ENCODE results near the gene TMEM255B. TPM values are rescaled to one million over a fixed set of nuclear protein-coding genes. Genes with fewer than 3 reads are reported as not detected.

The TMEM255B gene
- polyA plus RNA-seq, 1 donor (not counting 4 experiments of a cell fraction or from before 2014, with no cell fraction given) = 7.6 TPM

DNA sequence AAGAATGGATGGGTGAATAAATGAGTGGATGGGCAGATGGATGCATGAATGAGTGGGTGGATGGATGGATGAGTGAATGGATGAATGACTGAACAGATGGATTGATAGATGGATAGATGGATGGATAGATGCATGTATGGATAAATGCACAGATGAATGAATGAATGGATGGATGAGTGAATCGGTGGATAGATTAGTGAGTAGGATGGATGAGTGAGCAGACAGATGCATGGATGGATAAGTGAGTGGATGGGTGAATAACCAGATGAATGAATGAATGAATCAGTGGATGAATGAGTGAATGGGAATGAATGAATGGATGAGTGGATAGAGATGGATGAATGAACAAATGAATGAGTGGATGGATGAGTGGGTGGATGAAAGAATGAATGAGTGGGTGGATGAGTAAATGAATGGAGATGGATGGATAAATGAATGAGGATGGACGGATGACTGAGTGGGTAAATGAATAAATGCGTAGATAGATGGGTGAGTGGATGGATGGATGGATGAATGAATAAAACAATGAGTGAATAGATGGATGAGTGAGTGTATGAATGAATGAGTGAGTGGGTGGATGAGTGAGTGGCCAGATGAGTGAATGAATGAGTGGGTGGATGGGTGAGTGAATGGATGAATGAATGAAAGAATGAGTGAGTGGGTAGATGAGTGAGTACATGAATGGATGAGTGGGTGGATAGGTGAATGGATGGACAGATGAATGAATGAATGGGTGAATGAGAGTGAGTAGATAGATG lies 91.9 kb downstream of the TMEM255B start:
- H3K9ac ChIP-seq (ENCODE audit: control insufficient read depth, extremely low read depth, insufficient read depth, low read length) = no peak overlapping the region
- DNase-seq (ENCODE audit: low read depth, low spot score) (no peak), FAIRE-seq (no peak)
- peaks cover 45% of the 10 kb centered on the region for H3K4me1 ChIP-seq (ENCODE audit: control insufficient read depth, extremely low read depth, insufficient read depth, low read length)
- dilution Hi-C loops (cut with MboI; ENCODE audit: extremely low pct_ligation_motif_present, low sequenced_read_pairs) = no loop called here
- peaks cover 95% of the 10 kb centered on the region for H3K79me2 ChIP-seq (ENCODE audit: control insufficient read depth, insufficient read depth, low read length)
- H2AFZ ChIP-seq (ENCODE audit: control insufficient read depth, low read length) = no peak overlapping the region
- H3K36me3 ChIP-seq (ENCODE audit: control insufficient read depth in 2 of 2, extremely low read depth in 1 of 2, insufficient read depth in 2 of 2, low read length in 2 of 2) = peaks cover 39 to 46% of the 10 kb centered on the region in 2 experiments
- no peak overlapping the region for H3K4me2 ChIP-seq (ENCODE audit: control insufficient read depth, extremely low read depth, insufficient read depth, low read depth, low read length)
- no peaks in the 10 kb centered on the region for H3K27me3 ChIP-seq (ENCODE audit: control insufficient read depth, extremely low read depth, insufficient read depth, low read length)
- H3K9me1 ChIP-seq (ENCODE audit: control insufficient read depth, extremely low read depth, insufficient read depth, low read length) = peaks cover 10% of the 10 kb centered on the region
- H3K27ac ChIP-seq (ENCODE audit: control insufficient read depth, insufficient read depth, low read length) = no peak overlapping the region
- TF ChIP-seq, protein P1, sequence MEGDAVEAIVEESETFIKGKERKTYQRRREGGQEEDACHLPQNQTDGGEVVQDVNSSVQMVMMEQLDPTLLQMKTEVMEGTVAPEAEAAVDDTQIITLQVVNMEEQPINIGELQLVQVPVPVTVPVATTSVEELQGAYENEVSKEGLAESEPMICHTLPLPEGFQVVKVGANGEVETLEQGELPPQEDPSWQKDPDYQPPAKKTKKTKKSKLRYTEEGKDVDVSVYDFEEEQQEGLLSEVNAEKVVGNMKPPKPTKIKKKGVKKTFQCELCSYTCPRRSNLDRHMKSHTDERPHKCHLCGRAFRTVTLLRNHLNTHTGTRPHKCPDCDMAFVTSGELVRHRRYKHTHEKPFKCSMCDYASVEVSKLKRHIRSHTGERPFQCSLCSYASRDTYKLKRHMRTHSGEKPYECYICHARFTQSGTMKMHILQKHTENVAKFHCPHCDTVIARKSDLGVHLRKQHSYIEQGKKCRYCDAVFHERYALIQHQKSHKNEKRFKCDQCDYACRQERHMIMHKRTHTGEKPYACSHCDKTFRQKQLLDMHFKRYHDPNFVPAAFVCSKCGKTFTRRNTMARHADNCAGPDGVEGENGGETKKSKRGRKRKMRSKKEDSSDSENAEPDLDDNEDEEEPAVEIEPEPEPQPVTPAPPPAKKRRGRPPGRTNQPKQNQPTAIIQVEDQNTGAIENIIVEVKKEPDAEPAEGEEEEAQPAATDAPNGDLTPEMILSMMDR (optimal IDR thresholded peaks at IDR 0.05 in 1 of 3, IDR thresholded peaks at IDR 0.05 in 1 of 3, conservative IDR thresholded peaks at IDR 0.05 in 1 of 3; ENCODE audit: extremely low read depth in 1 of 3, insufficient read depth in 2 of 3, low read length in 3 of 3) = no peak
- no peak for TF ChIP-seq EZH2 (IDR thresholded peaks at IDR 0.05; ENCODE audit: low read length)
- no peak overlapping the region for H3K4me3 ChIP-seq (ENCODE audit: control insufficient read depth in 2 of 3, extremely low read depth in 1 of 3, insufficient read depth in 2 of 3, low read depth in 1 of 3, low read length in 3 of 3)
- no peaks in the 10 kb centered on the region for H3K9me3 ChIP-seq (ENCODE audit: control insufficient read depth, low read depth, low read length)
- H4K20me1 ChIP-seq (ENCODE audit: control insufficient read depth, extremely low read depth, insufficient read depth, low read length) = peaks cover 72% of the 10 kb centered on the region

DNA sequence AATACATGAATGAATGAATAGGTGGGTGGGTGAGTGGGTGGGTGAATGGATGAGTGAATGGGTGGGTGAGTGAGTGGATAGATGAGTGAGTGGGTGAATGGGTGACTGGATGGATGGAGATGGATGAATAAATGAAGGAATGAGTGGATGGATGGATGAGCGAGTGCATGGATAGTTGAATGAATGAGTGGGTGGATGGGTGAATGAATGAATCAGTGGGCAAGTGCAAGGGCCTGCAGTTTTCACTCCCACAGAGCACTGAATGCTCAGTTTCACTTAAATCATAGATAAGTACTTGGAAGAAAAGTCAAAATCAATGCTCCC lies 92.4 kb downstream of the TMEM255B start:
- Histone ChIP-seq H3K27me3 (ENCODE audit: control insufficient read depth, extremely low read depth, insufficient read depth, low read length) (no peaks in the 10 kb centered on the region), H3K4me3 (ENCODE audit: control insufficient read depth in 2 of 3, extremely low read depth in 1 of 3, insufficient read depth in 2 of 3, low read depth in 1 of 3, low read length in 3 of 3) (no peak overlapping the region), H2AFZ (ENCODE audit: control insufficient read depth, low read length) (no peak overlapping the region), H3K9me1 (ENCODE audit: control insufficient read depth, extremely low read depth, insufficient read depth, low read length) (peaks cover 12% of the 10 kb centered on the region), H3K79me2 (ENCODE audit: control insufficient read depth, insufficient read depth, low read length) (peaks cover 95% of the 10 kb centered on the region), H3K9me3 (ENCODE audit: control insufficient read depth, low read depth, low read length) (no peaks in the 10 kb centered on the region), H3K4me2 (ENCODE audit: control insufficient read depth, extremely low read depth, insufficient read depth, low read depth, low read length) (no peak overlapping the region), H3K36me3 (ENCODE audit: control insufficient read depth in 2 of 2, extremely low read depth in 1 of 2, insufficient read depth in 2 of 2, low read length in 2 of 2) (peaks cover 36 to 46% of the 10 kb centered on the region in 2 experiments), H3K4me1 (ENCODE audit: control insufficient read depth, extremely low read depth, insufficient read depth, low read length) (peaks cover 48% of the 10 kb centered on the region), H3K9ac (ENCODE audit: control insufficient read depth, extremely low read depth, insufficient read depth, low read length) (no peak overlapping the region), H4K20me1 (ENCODE audit: control insufficient read depth, extremely low read depth, insufficient read depth, low read length) (peaks cover 72% of the 10 kb centered on the region), H3K27ac (ENCODE audit: control insufficient read depth, insufficient read depth, low read length) (no peak overlapping the region)
- no peak for TF ChIP-seq EZH2 (IDR thresholded peaks at IDR 0.05; ENCODE audit: low read length)
- TF ChIP-seq, protein P1 (optimal IDR thresholded peaks at IDR 0.05 in 1 of 3, IDR thresholded peaks at IDR 0.05 in 1 of 3, conservative IDR thresholded peaks at IDR 0.05 in 1 of 3; ENCODE audit: extremely low read depth in 1 of 3, insufficient read depth in 2 of 3, low read length in 3 of 3) = no peak
- DNase-seq (ENCODE audit: low read depth, low spot score) (no peak), FAIRE-seq (no peak)
- dilution Hi-C loops (cut with MboI; ENCODE audit: extremely low pct_ligation_motif_present, low sequenced_read_pairs) = no loop called here
